OCI-LY3 (cell line): ENCODE results near the gene HORMAD2.

ENCODE experiments used
- H2AFZ ChIP-seq: fragments of 200-600, 300-600 bp; shearing (Covaris generic); 2 replicates; pipeline ENCODE4 v1.6.0; 2014; ENCODE audit warnings: antibody characterized with exemption, low read depth, low read length
- H3K27ac ChIP-seq: fragments of 200-600, 300-600 bp; sonication (generic); 2 replicates; pipeline ENCODE4 v1.5.1; 2014; ENCODE audit warnings: mild to moderate bottlenecking, low read length, moderate library complexity, mixed read lengths
- H3K27me3 ChIP-seq: fragments of 200-600, 300-600 bp; sonication (generic); 2 replicates; pipeline ENCODE4 v1.6.1; 2014; ENCODE audit warnings: low read depth, low read length, mixed read lengths
- H3K36me3 ChIP-seq: fragments of 200-600, 300-600 bp; sonication (generic); replicated peaks from 2 replicates; pipeline ENCODE3; 2014; ENCODE audit warnings: low read depth, low read length, mixed read lengths
- H3K4me1 ChIP-seq: fragments of 300-600, 200-600 bp; sonication (generic); 2 replicates; pipeline ENCODE4 v1.6.1; 2014; ENCODE audit warnings: low read length, mixed read lengths
- H3K4me2 ChIP-seq: fragments of 200-600, 300-600 bp; sonication (generic); 2 replicates; pipeline ENCODE4 v1.6.1; 2014; ENCODE audit warnings: low read length, mixed read lengths
- H3K4me3 ChIP-seq: fragments of 300-600, 200-600 bp; sonication (generic); 2 replicates; pipeline ENCODE4 v1.5.1; 2014; ENCODE audit warnings: antibody characterized with exemption, mild to moderate bottlenecking, low read length, moderate library complexity
- H3K79me2 ChIP-seq: fragments of 300-600, 200-600 bp; shearing (Covaris generic); 2 replicates; pipeline ENCODE4 v1.6.1; 2014; ENCODE audit warnings: mild to moderate bottlenecking, low read length, mixed read lengths
- H3K9ac ChIP-seq: fragments of 300-600, 200-600 bp; shearing (Covaris generic); 2 replicates; pipeline ENCODE4 v1.6.0; 2014; ENCODE audit warnings: mild to moderate bottlenecking, low read length, moderate library complexity
- H3K9me3 ChIP-seq: fragments of 200-600, 300-600 bp; shearing (Covaris generic); 2 replicates; pipeline ENCODE4 v1.6.1; 2014; ENCODE audit warnings: low read length, mixed read lengths; ENCODE audit not compliant: insufficient read depth
- H4K20me1 ChIP-seq: fragments of 200-600, 300-600 bp; sonication (generic); 2 replicates; pipeline ENCODE4 v1.6.1; 2016; ENCODE audit warnings: low read length, mixed read lengths; ENCODE audit not compliant: insufficient read depth
- EZH2phosphoT487 ChIP-seq: fragments of 200-600 bp; shearing (Covaris generic); IDR thresholded peaks from 2 replicates; pipeline ENCODE4 v1.6.1; 2018; ENCODE audit warnings: antibody characterized with exemption, mixed run types, low read depth
- TF ChIP-seq, protein P1 (sequence below): fragments of 200-600, 300-600 bp; sonication (generic); IDR thresholded peaks from 2 replicates; pipeline ENCODE4 v1.5.1; 2014; ENCODE audit warnings: antibody characterized with exemption, low read length, low read depth

HORMAD2 gene

DNA sequence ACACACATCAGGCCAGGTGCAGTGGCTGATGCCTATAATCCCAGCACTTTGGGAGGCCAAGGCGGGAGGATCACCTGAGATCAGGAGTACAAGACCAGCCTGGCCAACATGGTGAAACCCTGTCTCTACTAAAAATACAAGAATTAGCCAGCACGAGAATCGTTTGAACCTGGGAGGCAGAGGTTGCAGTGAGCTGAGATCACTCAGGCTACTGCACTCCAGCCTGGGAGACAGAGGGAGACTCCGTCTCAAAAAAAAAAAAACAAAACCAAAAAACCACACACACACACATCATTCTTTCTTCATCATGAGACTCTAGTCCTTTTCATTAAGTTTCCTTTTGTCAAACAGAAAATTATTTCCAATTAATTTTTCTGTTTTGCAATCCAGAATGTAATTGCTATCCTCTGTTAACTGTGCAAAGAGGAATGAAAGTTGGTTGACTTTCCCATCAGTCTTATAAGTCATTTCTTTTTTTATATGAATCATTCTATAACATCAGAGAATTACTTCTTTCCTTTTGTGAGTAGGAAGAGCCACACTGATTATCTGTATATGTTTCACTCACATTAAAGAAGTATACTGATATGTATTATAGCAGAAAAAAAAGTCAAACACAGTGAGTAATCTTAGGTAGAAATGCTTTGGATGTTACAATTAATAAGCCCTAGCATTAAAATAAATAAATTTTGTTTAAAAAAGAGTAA is 52.2 kb downstream of the HORMAD2 start:
- H3K79me2 ChIP-seq: no peaks in the 10 kb centered on the region
- no peak overlapping the region for H3K9ac ChIP-seq
- TF ChIP-seq, protein P1, sequence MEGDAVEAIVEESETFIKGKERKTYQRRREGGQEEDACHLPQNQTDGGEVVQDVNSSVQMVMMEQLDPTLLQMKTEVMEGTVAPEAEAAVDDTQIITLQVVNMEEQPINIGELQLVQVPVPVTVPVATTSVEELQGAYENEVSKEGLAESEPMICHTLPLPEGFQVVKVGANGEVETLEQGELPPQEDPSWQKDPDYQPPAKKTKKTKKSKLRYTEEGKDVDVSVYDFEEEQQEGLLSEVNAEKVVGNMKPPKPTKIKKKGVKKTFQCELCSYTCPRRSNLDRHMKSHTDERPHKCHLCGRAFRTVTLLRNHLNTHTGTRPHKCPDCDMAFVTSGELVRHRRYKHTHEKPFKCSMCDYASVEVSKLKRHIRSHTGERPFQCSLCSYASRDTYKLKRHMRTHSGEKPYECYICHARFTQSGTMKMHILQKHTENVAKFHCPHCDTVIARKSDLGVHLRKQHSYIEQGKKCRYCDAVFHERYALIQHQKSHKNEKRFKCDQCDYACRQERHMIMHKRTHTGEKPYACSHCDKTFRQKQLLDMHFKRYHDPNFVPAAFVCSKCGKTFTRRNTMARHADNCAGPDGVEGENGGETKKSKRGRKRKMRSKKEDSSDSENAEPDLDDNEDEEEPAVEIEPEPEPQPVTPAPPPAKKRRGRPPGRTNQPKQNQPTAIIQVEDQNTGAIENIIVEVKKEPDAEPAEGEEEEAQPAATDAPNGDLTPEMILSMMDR: no peak
- no peak for TF ChIP-seq EZH2phosphoT487
- H3K36me3 ChIP-seq: no peaks in the 10 kb centered on the region
- no peaks in the 10 kb centered on the region for H3K9me3 ChIP-seq
- no peaks in the 10 kb centered on the region for H3K4me1 ChIP-seq
- H3K27me3 ChIP-seq: peaks cover 25% of the 10 kb centered on the region
- H2AFZ ChIP-seq: no peak overlapping the region
- H3K4me2 ChIP-seq: no peak overlapping the region
- no peaks in the 10 kb centered on the region for H4K20me1 ChIP-seq
- H3K27ac ChIP-seq: no peak overlapping the region
- no peak overlapping the region for H3K4me3 ChIP-seq

DNA sequence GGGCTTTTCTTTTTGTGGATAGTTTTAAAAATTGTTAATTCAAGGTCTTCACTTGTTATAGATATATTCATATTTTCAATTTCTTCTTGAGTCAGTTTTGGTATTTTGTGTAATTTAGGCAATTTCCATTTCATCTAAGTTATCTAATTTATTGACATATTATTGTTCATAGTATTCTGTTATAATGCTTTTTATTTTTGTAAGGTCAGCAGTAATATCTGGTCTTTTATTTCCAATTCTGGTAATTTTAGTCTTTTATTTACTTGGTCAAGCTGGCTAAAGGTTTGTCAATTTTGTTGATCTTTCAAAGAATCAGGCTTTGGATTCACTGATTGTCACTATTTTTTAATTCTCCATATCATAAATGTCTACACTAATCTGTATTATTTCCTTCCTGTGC is 60.1 kb downstream of the HORMAD2 start:
- Histone ChIP-seq H3K4me2 (no peak overlapping the region), H3K36me3 (no peaks in the 10 kb centered on the region), H3K4me1 (no peaks in the 10 kb centered on the region), H3K9me3 (peaks cover 7% of the 10 kb centered on the region), H3K9ac (no peak overlapping the region), H3K4me3 (no peak overlapping the region), H3K27me3 (peaks cover 33% of the 10 kb centered on the region), H2AFZ (no peak overlapping the region), H3K79me2 (no peaks in the 10 kb centered on the region), H4K20me1 (no peaks in the 10 kb centered on the region), H3K27ac (no peak overlapping the region)
- TF ChIP-seq EZH2phosphoT487: no peak
- TF ChIP-seq, protein P1: no peak

DNA sequence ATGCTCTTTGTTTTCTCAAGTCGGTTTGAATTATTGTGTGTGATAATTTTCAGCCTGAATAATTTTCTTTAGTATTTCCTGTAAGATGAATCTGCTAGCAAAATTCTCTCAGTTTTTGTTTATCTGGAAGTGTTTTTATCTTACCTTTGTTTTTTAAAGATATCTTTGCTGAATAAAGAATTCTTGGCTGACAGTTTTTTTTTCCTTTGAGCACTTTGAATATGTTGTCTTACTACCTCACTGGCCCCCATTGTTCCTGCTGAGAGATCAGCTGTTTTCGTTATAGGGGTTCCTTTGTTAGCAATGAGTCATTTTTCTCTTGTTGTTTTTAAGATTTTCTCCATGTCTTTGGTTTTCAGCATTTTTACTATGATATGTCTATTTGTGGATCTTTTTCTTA is 63.0 kb downstream of the HORMAD2 start:
- TF ChIP-seq, protein P1: no peak
- TF ChIP-seq EZH2phosphoT487: no peak
- Histone ChIP-seq H3K27me3 (peaks cover 10% of the 10 kb centered on the region), H3K36me3 (no peaks in the 10 kb centered on the region), H4K20me1 (no peaks in the 10 kb centered on the region), H3K4me3 (no peak overlapping the region), H3K79me2 (no peaks in the 10 kb centered on the region), H3K27ac (no peak overlapping the region), H3K4me1 (no peaks in the 10 kb centered on the region), H3K9me3 (peaks cover 7% of the 10 kb centered on the region), H3K9ac (no peak overlapping the region), H2AFZ (no peak overlapping the region), H3K4me2 (no peak overlapping the region)

DNA sequence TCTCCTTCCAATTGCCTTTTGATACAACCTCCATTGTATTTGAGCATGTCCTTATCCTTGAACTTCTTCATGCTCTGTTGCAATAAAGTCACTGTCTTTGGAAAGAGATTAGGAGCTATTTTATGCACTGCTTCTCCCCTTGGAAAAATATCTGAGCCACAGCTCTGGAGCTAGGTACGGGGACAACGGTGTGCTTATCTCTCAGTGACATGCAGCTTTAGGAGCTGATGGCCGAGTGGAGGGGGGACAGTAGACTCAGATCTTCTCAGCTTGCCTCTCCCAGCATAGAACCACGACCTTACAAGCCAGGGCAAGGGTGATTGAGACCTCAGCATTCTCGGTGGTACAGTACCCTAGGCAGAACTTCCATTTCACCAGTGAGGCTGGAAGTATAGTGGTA is 64.1 kb downstream of the HORMAD2 start:
- Histone ChIP-seq H4K20me1 (no peaks in the 10 kb centered on the region), H3K79me2 (no peaks in the 10 kb centered on the region), H3K27ac (no peak overlapping the region), H3K9me3 (peaks cover 7% of the 10 kb centered on the region), H2AFZ (no peak overlapping the region), H3K4me1 (no peaks in the 10 kb centered on the region), H3K9ac (no peak overlapping the region), H3K4me2 (no peak overlapping the region), H3K4me3 (no peak overlapping the region), H3K36me3 (no peaks in the 10 kb centered on the region), H3K27me3 (peaks cover 10% of the 10 kb centered on the region)
- TF ChIP-seq EZH2phosphoT487: no peak
- TF ChIP-seq, protein P1: no peak
